Ishikawa (cell line): ENCODE data around the gene CHIA.

ENCODE experiments used
- CEBPB ChIP-seq: IDR thresholded peaks from 2 replicates; pipeline ENCODE4 v1.6.1; 2012
- CREB1 ChIP-seq: IDR thresholded peaks from 2 replicates; pipeline ENCODE4 v1.6.1; 2012; ENCODE audit warnings: low read depth
- EGR1 ChIP-seq: IDR thresholded peaks from 2 replicates; pipeline ENCODE4 v1.6.1; 2012
- EP300 ChIP-seq: IDR thresholded peaks from 2 replicates; pipeline ENCODE4 v1.6.1; 2012; ENCODE audit warnings: borderline replicate concordance
- MAX ChIP-seq: IDR thresholded peaks from 2 replicates; pipeline ENCODE4 v1.6.1; 2012
- NFIC ChIP-seq: IDR thresholded peaks from 2 replicates; pipeline ENCODE4 v1.6.1; 2012
- RAD21 ChIP-seq: IDR thresholded peaks from 2 replicates; pipeline ENCODE4 v1.6.1; 2012; ENCODE audit warnings: low read depth
- REST ChIP-seq: IDR thresholded peaks from 2 replicates; pipeline ENCODE4 v1.6.1; 2012; ENCODE audit warnings: low read depth, mild to moderate bottlenecking
- TAF1 ChIP-seq: IDR thresholded peaks from 2 replicates; pipeline ENCODE4 v1.6.1; 2012; ENCODE audit warnings: low read depth, mild to moderate bottlenecking
- TCF12 ChIP-seq: IDR thresholded peaks from 2 replicates; pipeline ENCODE4 v1.6.1; 2012; ENCODE audit warnings: low read depth
- TEAD4 ChIP-seq: IDR thresholded peaks from 2 replicates; pipeline ENCODE4 v1.6.1; 2012
- USF1 ChIP-seq: IDR thresholded peaks from 2 replicates; pipeline ENCODE4 v1.6.1; 2012
- YY1 ChIP-seq: IDR thresholded peaks from 2 replicates; pipeline ENCODE4 v1.6.1; 2012; ENCODE audit warnings: low read depth
- ZBTB7A ChIP-seq: IDR thresholded peaks from 2 replicates; pipeline ENCODE4 v1.6.1; 2012; ENCODE audit warnings: low read depth

The CHIA gene

GRCh38 chr1:111272081-111272480 lies 18.6 kb upstream of the CHIA start:
- TF ChIP-seq RAD21 (no peak), EGR1 (no peak), MAX (no peak), CREB1 (no peak), TCF12 (no peak), TAF1 (no peak), NFIC (no peak), YY1 (no peak), TEAD4 (no peak), CEBPB (no peak), USF1 (no peak)

GRCh38 chr1:111274653-111275052 lies 16.0 kb upstream of the CHIA start:
- TF ChIP-seq RAD21 (no peak), REST (no peak)

- TF ChIP-seq NFIC (no peak), ZBTB7A (no peak), MAX (no peak), CEBPB (no peak), YY1 (no peak), REST (no peak), EP300 (no peak), TAF1 (no peak), CREB1 (no peak)
Measured at GRCh38 chr1:111275079-111275478, 15.6 kb upstream of the CHIA start.

GRCh38 chr1:111275780-111276433 lies 14.7 kb upstream of the CHIA start:
- TF ChIP-seq USF1 = no peak
- TF ChIP-seq TAF1 = no peak
- no peak for TF ChIP-seq CREB1
- no peak for TF ChIP-seq RAD21
- no peak for TF ChIP-seq REST
- TF ChIP-seq TCF12 = no peak
- no peak for TF ChIP-seq ZBTB7A
- TF ChIP-seq NFIC = no peak

GRCh38 chr1:111279144-111279543 lies 11.5 kb upstream of the CHIA start:
- no peak for TF ChIP-seq EGR1
- no peak for TF ChIP-seq TCF12
- no peak for TF ChIP-seq REST
- no peak for TF ChIP-seq YY1
- no peak for TF ChIP-seq CREB1
- no peak for TF ChIP-seq TAF1
- TF ChIP-seq TEAD4 = no peak
- no peak for TF ChIP-seq ZBTB7A
- TF ChIP-seq MAX = no peak
- no peak for TF ChIP-seq USF1
- TF ChIP-seq CEBPB = no peak
